GM19324 (cell line): ENCODE measurements around the gene MID1.

Experiments used
- ATAC-seq: cut with Tn5 transposase; IDR thresholded peaks from one replicate; pipeline ENCODE4 v1.9.1; 2021; ENCODE audit warnings: mild to moderate bottlenecking, moderate library complexity; ENCODE audit not compliant: unreplicated experiment, low FRiP score

The MID1 gene

DNA sequence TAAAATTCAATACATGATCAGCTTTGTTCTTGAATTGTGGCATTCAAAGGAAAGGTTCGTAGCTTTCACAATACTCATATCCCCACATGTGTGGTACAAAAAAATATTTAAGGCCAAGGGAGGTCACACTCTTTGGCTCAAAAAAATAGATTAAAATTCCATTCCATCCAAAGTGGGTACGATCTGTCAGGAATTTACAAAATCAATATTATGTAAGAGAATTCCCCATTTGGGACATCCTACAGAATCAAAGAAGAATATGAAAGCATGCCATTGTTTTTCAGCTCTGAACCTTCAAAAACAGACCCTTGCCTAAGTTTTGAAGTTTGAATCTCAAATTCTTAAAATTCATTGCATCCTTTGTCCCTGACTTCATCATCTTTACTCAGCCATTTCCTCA is 85.8 kb downstream of the MID1 start:
- ATAC-seq = no peak

- no peak for ATAC-seq
Observed at GRCh38 chrX:10533696-10534365, 86.6 kb downstream of the MID1 start.

GRCh38 chrX:10531927-10532326 is 88.5 kb downstream of the MID1 start:
- no peak for ATAC-seq

GRCh38 chrX:10529344-10529743 is 91.0 kb downstream of the MID1 start:
- ATAC-seq = no peak

DNA sequence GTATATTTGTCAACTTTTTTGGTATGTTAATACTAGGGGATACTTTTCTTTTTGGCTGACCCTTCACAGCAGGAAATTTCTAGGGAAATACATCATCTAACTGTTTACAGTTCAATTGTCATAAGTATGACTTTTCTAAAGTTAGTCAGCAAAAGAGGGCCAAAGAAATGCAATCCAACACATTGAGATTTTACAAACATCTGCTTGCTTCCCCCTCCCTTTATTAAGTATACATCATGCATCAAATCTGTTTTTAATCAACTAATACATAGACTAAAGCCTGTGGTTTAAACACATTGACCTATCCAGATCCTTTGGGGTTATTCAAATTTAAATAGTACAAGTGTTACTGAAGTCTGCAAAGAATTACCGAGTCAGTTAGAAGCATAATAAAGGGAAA is 93.9 kb downstream of the MID1 start:
- no peak for ATAC-seq

- no peak for ATAC-seq
Observed at GRCh38 chrX:10525381-10526120, 94.8 kb downstream of the MID1 start.

DNA sequence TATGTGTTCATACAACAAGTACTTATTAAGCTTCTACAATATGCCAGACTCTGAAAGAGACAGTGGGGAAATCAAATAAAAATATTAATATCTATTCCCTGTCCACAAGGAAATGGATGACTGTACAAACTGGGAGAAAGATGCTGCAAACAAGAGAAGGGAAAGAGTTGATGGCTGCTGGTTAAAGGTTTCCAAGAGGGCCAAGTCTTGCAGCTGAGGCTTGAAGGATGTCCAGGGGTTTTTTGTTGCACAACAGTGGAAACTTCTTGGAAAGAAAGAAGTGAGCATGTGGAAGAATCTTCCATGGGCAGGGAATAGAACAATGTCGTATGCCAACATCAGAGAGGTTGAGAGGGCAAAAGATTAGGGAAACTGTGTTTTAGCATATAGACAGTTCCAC is 95.8 kb downstream of the MID1 start:
- ATAC-seq = no peak

DNA sequence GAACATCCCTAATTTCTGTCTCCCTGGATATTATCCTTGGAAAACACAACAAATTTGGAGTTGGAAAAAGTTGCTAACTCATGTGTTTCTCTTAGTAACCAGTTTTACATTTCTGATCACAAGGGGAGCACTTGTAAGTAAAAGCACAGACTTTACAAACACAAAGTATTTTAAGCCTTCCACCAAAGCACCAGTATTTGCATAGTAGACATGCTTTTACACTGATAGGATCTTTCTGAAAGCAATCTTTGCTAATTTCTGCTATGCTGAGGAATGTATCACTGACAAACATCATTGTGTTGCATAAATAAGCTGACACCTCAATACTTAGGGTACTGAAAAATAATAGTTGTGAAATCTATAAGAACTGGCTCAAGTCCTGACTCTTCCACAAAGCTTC is 100.6 kb downstream of the MID1 start:
- no peak for ATAC-seq

- no peak for ATAC-seq
Observed at GRCh38 chrX:10519278-10519677, 101.1 kb downstream of the MID1 start.

DNA sequence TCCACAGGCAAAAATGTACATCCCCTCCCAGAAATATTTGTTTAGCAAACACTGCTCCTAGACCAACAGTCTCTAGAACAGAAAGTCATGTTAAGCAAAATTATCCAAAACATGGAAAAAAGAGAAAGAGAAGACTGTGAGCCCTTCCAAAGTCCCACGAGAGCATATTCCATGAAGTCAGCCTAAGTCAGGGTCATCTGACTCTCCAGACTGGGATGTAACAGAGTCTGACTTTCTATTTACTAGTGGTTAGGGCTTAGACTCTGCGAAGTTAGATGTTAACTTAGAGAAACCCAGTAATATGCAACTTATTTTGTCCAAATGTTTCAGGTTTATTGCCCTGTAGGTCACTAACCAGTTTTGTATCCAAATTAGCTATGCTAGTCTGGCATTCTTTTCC is 102.3 kb downstream of the MID1 start:
- no peak for ATAC-seq

DNA sequence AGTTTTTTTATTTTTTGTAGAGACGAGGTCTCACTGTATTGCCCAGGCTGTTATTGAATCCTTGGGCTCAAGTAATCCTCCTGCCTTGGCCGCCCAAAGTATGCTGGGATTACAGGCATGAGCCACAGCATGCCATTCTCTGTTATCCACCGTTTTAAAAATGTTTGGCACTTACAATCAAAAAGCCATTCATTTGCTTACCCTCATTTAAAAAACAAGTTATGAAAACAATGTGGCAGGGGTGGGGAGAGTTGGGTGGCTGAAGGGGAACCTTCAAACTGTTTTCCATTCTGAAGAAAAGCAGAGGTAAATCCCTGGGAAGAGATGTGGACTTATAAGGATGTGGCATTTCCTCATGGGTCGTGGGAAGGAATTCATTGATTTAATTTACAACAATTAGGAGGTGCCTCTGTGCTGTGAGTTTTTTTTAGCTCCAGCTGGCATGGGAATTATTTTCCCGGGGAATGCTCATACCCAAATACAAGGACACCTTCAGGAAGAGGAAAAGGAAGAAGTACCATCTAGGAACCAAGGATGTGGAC is 103.5 kb downstream of the MID1 start:
- no peak for ATAC-seq

- no peak for ATAC-seq
Observed at GRCh38 chrX:10514891-10515290, 105.5 kb downstream of the MID1 start.

DNA sequence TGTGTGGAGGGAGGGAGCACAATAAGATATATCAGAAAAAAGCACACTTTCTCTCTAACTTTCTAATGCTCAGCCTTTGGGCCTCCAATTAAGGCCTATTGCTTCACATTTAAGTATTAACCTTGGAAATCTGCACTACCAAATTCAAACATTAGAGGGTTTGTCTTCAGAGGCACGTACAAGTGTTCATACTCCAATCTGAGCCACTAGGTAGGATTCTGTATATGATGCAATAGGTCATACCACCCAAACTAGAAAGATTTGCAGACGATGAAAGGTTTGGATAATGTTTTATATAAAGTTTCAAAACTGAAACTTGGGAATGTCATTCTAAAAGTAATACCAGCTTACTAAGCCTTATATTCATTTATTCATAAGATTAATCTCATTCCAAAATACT is 106.4 kb downstream of the MID1 start:
- no peak for ATAC-seq

DNA sequence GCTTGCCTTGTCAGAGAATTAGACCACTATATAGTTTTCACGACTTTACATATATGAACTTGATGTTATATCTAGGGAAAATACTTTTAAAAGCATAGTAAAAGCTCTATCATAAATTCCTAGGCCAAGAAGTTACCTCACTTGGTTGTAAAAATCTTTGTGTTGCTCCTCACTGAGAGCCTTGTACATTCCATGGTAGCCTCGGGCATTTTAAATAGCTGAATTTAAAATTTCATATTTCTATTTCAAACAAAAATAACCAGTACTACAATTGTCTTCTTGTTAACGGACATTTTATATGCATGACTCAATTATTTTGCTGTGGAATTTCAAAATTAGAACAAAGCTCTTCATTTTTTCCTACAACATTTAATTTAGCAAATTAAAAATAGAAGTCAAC is 107.6 kb downstream of the MID1 start:
- no peak for ATAC-seq

DNA sequence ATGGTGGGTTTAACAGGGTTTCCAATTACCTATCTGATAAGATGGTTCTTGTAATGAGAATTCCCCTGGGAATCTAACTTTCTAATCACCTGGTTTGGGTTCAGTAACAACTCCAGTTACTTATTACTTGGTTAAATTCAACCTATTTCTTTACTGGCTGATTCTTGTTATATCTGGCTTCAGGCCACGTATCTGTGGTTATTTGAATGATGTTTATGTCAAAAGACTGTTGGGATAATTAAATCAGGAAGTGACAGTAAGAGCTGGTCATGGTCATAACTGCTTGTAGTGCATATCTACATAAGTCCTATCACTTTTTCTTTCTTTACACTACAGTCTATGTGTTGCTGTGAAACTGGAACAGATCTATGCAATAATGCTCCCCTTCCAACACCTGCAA is 108.1 kb downstream of the MID1 start:
- no peak for ATAC-seq

- no peak for ATAC-seq
Observed at GRCh38 chrX:10509397-10509796, 111.0 kb downstream of the MID1 start.

DNA sequence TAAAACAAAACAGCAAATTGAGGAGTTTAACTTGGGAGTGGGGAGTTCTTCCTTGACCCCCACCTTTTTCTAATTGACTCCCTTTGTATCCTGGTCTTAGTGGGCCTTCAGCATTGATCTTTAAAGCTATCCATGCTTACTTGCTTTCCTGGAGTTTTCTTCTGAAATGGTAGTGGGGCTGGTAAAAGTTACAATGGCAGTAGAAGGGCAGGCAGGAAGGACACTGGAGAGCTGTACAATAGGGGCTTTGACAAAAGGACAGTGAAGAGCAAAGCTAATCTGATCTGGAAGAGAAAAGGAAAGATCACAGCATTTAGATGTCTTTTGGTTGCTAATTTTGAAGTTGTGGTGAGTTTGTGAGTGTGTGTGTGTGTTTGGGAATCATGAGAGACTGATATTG is 111.5 kb downstream of the MID1 start:
- no peak for ATAC-seq

- ATAC-seq = no peak
Observed at GRCh38 chrX:10507876-10508275, 112.5 kb downstream of the MID1 start.

DNA sequence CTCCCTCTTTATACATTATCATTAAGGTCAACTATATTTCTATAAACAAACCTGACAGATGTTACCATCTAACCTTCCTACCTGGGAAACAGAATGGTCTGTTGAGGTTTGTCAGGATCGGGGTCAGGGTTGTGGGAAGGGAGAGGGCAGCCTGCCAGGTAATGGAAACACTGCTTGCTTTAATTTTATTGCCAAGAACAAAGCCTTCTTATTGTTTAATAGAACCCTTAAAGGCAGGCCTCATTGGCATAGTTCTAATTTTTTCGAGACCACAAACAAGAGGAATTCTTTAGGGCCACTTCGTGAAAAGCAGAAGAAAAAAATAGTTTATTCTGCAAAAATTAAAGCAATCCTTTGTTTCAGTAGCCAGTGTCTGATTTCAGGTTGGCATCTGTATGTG is 113.2 kb downstream of the MID1 start:
- ATAC-seq = no peak

DNA sequence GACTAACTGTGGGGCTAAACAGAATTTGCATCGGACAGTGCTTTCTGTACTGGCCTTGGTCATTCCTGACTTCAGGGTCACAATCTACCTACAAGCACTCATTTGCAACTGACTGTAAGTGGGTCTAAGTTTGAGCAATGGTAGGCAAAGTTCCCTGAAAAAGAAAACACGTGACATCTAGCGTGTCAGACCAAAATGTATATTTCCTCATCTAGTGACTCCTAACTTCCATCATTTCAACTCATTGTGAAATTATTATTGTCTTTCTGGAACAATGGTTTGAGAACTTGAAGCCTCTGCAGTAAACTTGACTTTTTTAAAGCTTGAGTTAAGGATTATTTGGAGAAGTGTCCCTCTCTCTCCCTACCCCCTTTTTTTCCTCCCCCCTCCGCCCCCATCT is 113.6 kb downstream of the MID1 start:
- no peak for ATAC-seq

DNA sequence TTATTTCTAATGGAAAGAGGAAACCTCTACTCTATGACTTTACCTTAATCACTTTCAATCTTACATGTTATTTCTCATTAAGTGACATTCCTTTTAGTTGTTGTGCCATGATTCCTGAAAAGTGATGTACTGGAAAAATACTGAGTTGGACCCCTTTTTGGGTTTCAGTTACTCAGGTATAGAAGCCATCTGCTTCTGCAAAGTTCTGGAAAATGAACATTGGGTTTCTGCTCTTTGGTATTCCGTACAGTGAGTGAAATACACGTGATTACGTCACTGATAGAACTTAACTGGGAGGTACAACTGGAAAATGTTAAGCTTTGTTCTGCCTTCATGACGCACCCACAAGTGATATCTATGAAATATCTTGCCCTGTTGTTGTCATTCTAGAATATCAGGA is 114.7 kb downstream of the MID1 start:
- ATAC-seq = no peak

- ATAC-seq = no peak
Observed at GRCh38 chrX:10502961-10503360, 117.4 kb downstream of the MID1 start.
